HEK293 (cell line): ENCODE results near the gene USP44.

ENCODE experiments used
- AEBP2 ChIP-seq: fragments of 450-650 bp; formaldehyde crosslinking; IDR thresholded peaks from 2 replicates; pipeline ENCODE4 v1.5.1; 2016; ENCODE audit warnings: missing biosample characterization, missing genetic modification characterization, borderline replicate concordance
- HOXD13 ChIP-seq: sonication (generic); formaldehyde crosslinking; IDR thresholded peaks from 2 replicates; pipeline ENCODE4 v1.8.0; 2022; ENCODE audit warnings: missing genetic modification reagents, borderline replicate concordance
- MEIS1 ChIP-seq: sonication (generic); formaldehyde crosslinking; IDR thresholded peaks from 2 replicates; pipeline ENCODE4 v1.8.1; 2022; ENCODE audit warnings: missing genetic modification reagents, mild to moderate bottlenecking, borderline replicate concordance
- PRDM1 ChIP-seq: fragments of 450-650 bp; formaldehyde crosslinking; IDR thresholded peaks from 2 replicates; pipeline ENCODE4; 2016; ENCODE audit warnings: missing biosample characterization, missing genetic modification characterization
- ZBTB20 ChIP-seq: fragments of 450-650 bp; formaldehyde crosslinking; IDR thresholded peaks from 2 replicates; pipeline ENCODE4 v1.5.1; 2016; ENCODE audit warnings: missing biosample characterization, missing genetic modification characterization
- ZBTB26 ChIP-seq: fragments of 450-650 bp; formaldehyde crosslinking; optimal IDR thresholded peaks from 2 replicates; pipeline ENCODE3; 2016; ENCODE audit warnings: missing biosample characterization, mild to moderate bottlenecking, missing genetic modification characterization
- ZEB2 ChIP-seq: fragments of 450-650 bp; formaldehyde crosslinking; IDR thresholded peaks from 2 replicates; pipeline ENCODE4 v1.5.1; 2016; ENCODE audit warnings: missing biosample characterization, missing genetic modification characterization
- ZIC2 ChIP-seq: fragments of 450-650 bp; formaldehyde crosslinking; IDR thresholded peaks from 2 replicates; pipeline ENCODE4 v1.5.1; 2016; ENCODE audit warnings: missing biosample characterization, missing genetic modification characterization
- ZNF114 ChIP-seq: fragments of 450-650 bp; formaldehyde crosslinking; IDR thresholded peaks from 2 replicates; pipeline ENCODE4 v1.5.0; 2017; ENCODE audit warnings: missing biosample characterization, missing genetic modification characterization
- ZNF133 ChIP-seq: fragments of 450-650 bp; formaldehyde crosslinking; IDR thresholded peaks from 2 replicates; pipeline ENCODE4 v1.5.1; 2016; ENCODE audit warnings: missing biosample characterization, missing genetic modification characterization
- ZNF140 ChIP-seq: fragments of 450-650 bp; formaldehyde crosslinking; IDR thresholded peaks from 2 replicates; pipeline ENCODE4 v1.5.1; 2016; ENCODE audit warnings: missing biosample characterization, missing genetic modification characterization
- ZNF148 ChIP-seq: fragments of 450-650 bp; formaldehyde crosslinking; IDR thresholded peaks from 2 replicates; pipeline ENCODE4 v1.5.0; 2017; ENCODE audit warnings: missing biosample characterization, missing genetic modification characterization, borderline replicate concordance
- ZNF169 ChIP-seq: fragments of 450-650 bp; formaldehyde crosslinking; IDR thresholded peaks from 2 replicates; pipeline ENCODE4 v1.5.1; 2016; ENCODE audit warnings: missing biosample characterization, missing genetic modification characterization
- ZNF202 ChIP-seq: fragments of 450-650 bp; formaldehyde crosslinking; IDR thresholded peaks from 2 replicates; pipeline ENCODE4 v1.5.1; 2016; ENCODE audit warnings: missing biosample characterization, missing genetic modification characterization, borderline replicate concordance
- ZNF26 ChIP-seq: fragments of 450-650 bp; formaldehyde crosslinking; IDR thresholded peaks from 2 replicates; pipeline ENCODE4 v1.5.1; 2016; ENCODE audit warnings: missing biosample characterization, missing genetic modification characterization
- ZNF274 ChIP-seq, 2 experiments: fragments of 200-500 bp in 1 of 2; fragments of 450-650 bp in 1 of 2; sonication (Bioruptor generic) in 1 of 2; formaldehyde crosslinking in 1 of 2; IDR thresholded peaks; 2 replicates each; pipeline versions ENCODE4 v1.5.1 to v1.6.1; 2014 to 2016; ENCODE audit warnings: borderline replicate concordance in 1 of 2, inconsistent platforms in 1 of 2, low read length in 1 of 2, missing biosample characterization in 1 of 2, missing genetic modification characterization in 1 of 2
- ZNF292 ChIP-seq: fragments of 450-650 bp; formaldehyde crosslinking; IDR thresholded peaks from 2 replicates; pipeline ENCODE4 v1.5.1; 2016; ENCODE audit warnings: low read depth, missing biosample characterization, missing genetic modification characterization, borderline replicate concordance
- ZNF350 ChIP-seq: fragments of 450-650 bp; formaldehyde crosslinking; IDR thresholded peaks from 2 replicates; pipeline ENCODE4 v1.5.0; 2017; ENCODE audit warnings: missing biosample characterization, mild to moderate bottlenecking, missing genetic modification characterization
- ZNF37A ChIP-seq: fragments of 450-650 bp; IDR thresholded peaks from 2 replicates; pipeline ENCODE4 v1.5.1; 2018; ENCODE audit warnings: missing biosample characterization, missing genetic modification characterization
- ZNF423 ChIP-seq: fragments of 450-650 bp; formaldehyde crosslinking; IDR thresholded peaks from 2 replicates; pipeline ENCODE4 v1.5.1; 2016; ENCODE audit warnings: missing biosample characterization, missing genetic modification characterization
- ZNF488 ChIP-seq: fragments of 450-650 bp; formaldehyde crosslinking; IDR thresholded peaks from 2 replicates; pipeline ENCODE4 v1.5.1; 2016; ENCODE audit warnings: missing biosample characterization, missing genetic modification characterization
- ZNF513 ChIP-seq: fragments of 450-650 bp; IDR thresholded peaks from 2 replicates; pipeline ENCODE4 v1.5.1; 2018; ENCODE audit warnings: missing biosample characterization, missing genetic modification characterization
- ZNF548 ChIP-seq: fragments of 450-650 bp; formaldehyde crosslinking; IDR thresholded peaks from 2 replicates; pipeline ENCODE4 v1.5.1; 2016; ENCODE audit warnings: missing biosample characterization, missing genetic modification characterization
- ZNF580 ChIP-seq: fragments of 450-650 bp; formaldehyde crosslinking; IDR thresholded peaks from 2 replicates; pipeline ENCODE4 v1.5.1; 2016; ENCODE audit warnings: missing biosample characterization, missing genetic modification characterization
- ZNF596 ChIP-seq: fragments of 450-650 bp; IDR thresholded peaks from 2 replicates; pipeline ENCODE4 v1.5.0; 2018; ENCODE audit warnings: missing biosample characterization, mild to moderate bottlenecking, missing genetic modification characterization, moderate library complexity
- ZNF624 ChIP-seq: fragments of 450-650 bp; formaldehyde crosslinking; IDR thresholded peaks from 2 replicates; pipeline ENCODE4 v1.5.1; 2017; ENCODE audit warnings: missing biosample characterization, missing genetic modification characterization
- ZNF658 ChIP-seq: fragments of 450-650 bp; formaldehyde crosslinking; IDR thresholded peaks from 2 replicates; pipeline ENCODE4; 2016; ENCODE audit warnings: missing biosample characterization, missing genetic modification characterization
- ZNF670 ChIP-seq: fragments of 450-650 bp; formaldehyde crosslinking; IDR thresholded peaks from 2 replicates; pipeline ENCODE4 v1.5.1; 2016; ENCODE audit warnings: missing biosample characterization, missing genetic modification characterization, low read depth
- ZNF704 ChIP-seq: fragments of 450-650 bp; formaldehyde crosslinking; IDR thresholded peaks from 2 replicates; pipeline ENCODE4 v1.5.1; 2016; ENCODE audit warnings: missing biosample characterization, missing genetic modification characterization
- ZNF768 ChIP-seq: fragments of 450-650 bp; formaldehyde crosslinking; IDR thresholded peaks from 2 replicates; pipeline ENCODE4 v1.5.1; 2018; ENCODE audit warnings: missing biosample characterization, mild to moderate bottlenecking, missing genetic modification characterization
- ZNF837 ChIP-seq: fragments of 450-650 bp; formaldehyde crosslinking; IDR thresholded peaks from 2 replicates; pipeline ENCODE4 v1.5.1; 2016; ENCODE audit warnings: missing biosample characterization, missing genetic modification characterization

The USP44 gene

GRCh38 chr12:95548056-95548538, 3.2 kb downstream of the USP44 start (continued):
- no peak for TF ChIP-seq ZNF26 (tag by site-specific recombination)
- TF ChIP-seq ZNF670, result no peak
- no peak for TF ChIP-seq ZNF658
- TF ChIP-seq ZNF768, result no peak
- TF ChIP-seq ZNF580 (tag by site-specific recombination), result no peak
- no peak for TF ChIP-seq ZNF202 (tag by site-specific recombination)
- no peak for TF ChIP-seq AEBP2 (tag by site-specific recombination)
- no peak for TF ChIP-seq PRDM1 (tag by site-specific recombination)
- no peak for TF ChIP-seq ZNF704
- TF ChIP-seq ZNF169 (tag by site-specific recombination), result no peak
- TF ChIP-seq ZNF292 (tag by site-specific recombination), result no peak
- no peak for TF ChIP-seq ZNF133
- TF ChIP-seq ZBTB26, result peak; percentile 98
- peak; percentile 88 for TF ChIP-seq ZBTB20 (tag by site-specific recombination)
- TF ChIP-seq ZNF423 (tag by site-specific recombination), result no peak
- TF ChIP-seq HOXD13 (CRISPR knock-in tag), result no peak
- no peak for TF ChIP-seq ZNF488 (tag by site-specific recombination)
- no peak for TF ChIP-seq ZNF837 (tag by site-specific recombination)
- no peak for TF ChIP-seq ZNF596
- TF ChIP-seq MEIS1 (CRISPR knock-in tag), result no peak
- no peak; the same call in 1 of the 2 replicates for TF ChIP-seq ZIC2
- no peak for TF ChIP-seq ZNF114 (tag by site-specific recombination)
- TF ChIP-seq ZNF274 (IDR thresholded peaks at IDR 0.05; ENCODE audit: low read length), result no peak
- no peak for TF ChIP-seq ZNF274 (tag by site-specific recombination; IDR thresholded peaks at IDR 0.05; ENCODE audit: borderline replicate concordance)
- no peak for TF ChIP-seq ZNF513
- TF ChIP-seq ZNF624 (tag by site-specific recombination), result no peak
- TF ChIP-seq ZNF548 (tag by site-specific recombination), result no peak
- TF ChIP-seq ZNF37A (tag by site-specific recombination), result no peak
- no peak for TF ChIP-seq ZNF140 (tag by site-specific recombination)
- peak; percentile 87 for TF ChIP-seq ZEB2 (tag by site-specific recombination)
- no peak for TF ChIP-seq ZNF350 (tag by site-specific recombination)
- no peak for TF ChIP-seq ZNF148 (tag by site-specific recombination)
